HepG2 (cell line): ENCODE measurements around the gene FNDC3A. TPM values are rescaled to one million over a fixed set of nuclear protein-coding genes. Genes with fewer than 3 reads are reported as not detected.

ENCODE experiments used
- BCL3 ChIP-seq: sonication (generic); formaldehyde crosslinking; IDR thresholded peaks from 2 replicates; pipeline ENCODE4 v1.5.1; 2020; ENCODE audit warnings: mild to moderate bottlenecking, missing genetic modification reagents, moderate library complexity
- BCL6 ChIP-seq: IDR thresholded peaks from 2 replicates; pipeline ENCODE4 v1.6.1; 2016; ENCODE audit warnings: missing genetic modification reagents, missing compliant biosample characterization
- ETV5 ChIP-seq: IDR thresholded peaks from 2 replicates; pipeline ENCODE4 v1.6.1; 2018; ENCODE audit warnings: missing biosample characterization, missing genetic modification reagents, inconsistent platforms, borderline replicate concordance
- FOXP4 ChIP-seq: sonication (generic); formaldehyde crosslinking; IDR thresholded peaks from 2 replicates; pipeline ENCODE4 v1.4.0; 2020; ENCODE audit warnings: missing genetic modification reagents
- HOXA9 ChIP-seq: sonication (generic); formaldehyde crosslinking; IDR thresholded peaks from 2 replicates; pipeline ENCODE4 v1.8.1; 2022; ENCODE audit warnings: missing genetic modification reagents, mild to moderate bottlenecking, moderate library complexity, borderline replicate concordance
- NCOA1 ChIP-seq: sonication (generic); formaldehyde crosslinking; IDR thresholded peaks from 2 replicates; pipeline ENCODE4 v1.9.0; 2021; ENCODE audit warnings: missing genetic modification reagents
- NFE2L2 ChIP-seq: fragments of 150-350 bp; IDR thresholded peaks from 2 replicates; pipeline ENCODE4 v1.6.1; 2014; ENCODE audit warnings: low read length
- RARA ChIP-seq: IDR thresholded peaks from 2 replicates; pipeline ENCODE4 v1.6.1; 2016; ENCODE audit warnings: missing genetic modification reagents, missing compliant biosample characterization
- SAP130 ChIP-seq: IDR thresholded peaks from 2 replicates; pipeline ENCODE4 v1.6.1; 2016; ENCODE audit warnings: low read depth
- SIX4 ChIP-seq: sonication (generic); formaldehyde crosslinking; IDR thresholded peaks from 2 replicates; pipeline ENCODE4 v1.4.0; 2020; ENCODE audit warnings: missing genetic modification reagents
- SOX13 ChIP-seq, 3 experiments: fragments of 450-650 bp in 1 of 3; sonication (generic) in 1 of 3; formaldehyde crosslinking in 1 of 3; IDR thresholded peaks in 2 of 3; conservative IDR thresholded peaks in 1 of 3; 2 replicates each; pipeline versions ENCODE4 v1.5.0 to v1.6.1; 2016 to 2020; ENCODE audit warnings: antibody characterized with exemption in 1 of 3, mild to moderate bottlenecking in 1 of 3, missing compliant biosample characterization in 1 of 3, missing genetic modification reagents in 1 of 3, moderate library complexity in 1 of 3
- SOX5 ChIP-seq: IDR thresholded peaks from 2 replicates; pipeline ENCODE4 v1.6.1; 2016; ENCODE audit warnings: borderline replicate concordance
- SOX6 ChIP-seq, 2 experiments: fragments of 450-650 bp in 1 of 2; sonication (generic) in 1 of 2; formaldehyde crosslinking in 1 of 2; IDR thresholded peaks; 2 replicates each; pipeline versions ENCODE4 v1.4.0 to v1.6.1; 2017 to 2020; ENCODE audit warnings: antibody characterized with exemption in 1 of 2, mild to moderate bottlenecking in 1 of 2, missing genetic modification reagents in 1 of 2
- TEAD3 ChIP-seq: optimal IDR thresholded peaks from 2 replicates; pipeline ENCODE3; 2016; ENCODE audit warnings: borderline replicate concordance
- THRA ChIP-seq: sonication (generic); formaldehyde crosslinking; IDR thresholded peaks from 2 replicates; pipeline ENCODE4 v1.4.0; 2020; ENCODE audit warnings: missing genetic modification reagents, borderline replicate concordance
- THYN1 ChIP-seq: sonication (generic); formaldehyde crosslinking; IDR thresholded peaks from 2 replicates; pipeline ENCODE4 v1.8.1; 2023; ENCODE audit warnings: low read depth, mild to moderate bottlenecking, moderate library complexity, missing genetic modification reagents, borderline replicate concordance
- ZNF124 ChIP-seq: sonication (generic); formaldehyde crosslinking; IDR thresholded peaks from 2 replicates; pipeline ENCODE4 v1.4.0; 2020; ENCODE audit warnings: missing genetic modification reagents
- ZNF646 ChIP-seq: sonication (generic); formaldehyde crosslinking; IDR thresholded peaks from 2 replicates; pipeline ENCODE4 v1.9.0; 2021; ENCODE audit warnings: mild to moderate bottlenecking, missing genetic modification reagents
- polyA plus RNA-seq, 8 experiments: library from polyadenylated mRNA; depleted of rRNA in 3 of 8; stranded (reverse) in 7 of 8; unstranded in 1 of 8; fragments of >200 nt; fragmentation: Illumina TruSeq in 4 of 8; extraction: Trizol in 4 of 8; gene quantifications; 2 replicates each; pipeline versions ENCODE4 v1.2.1 to v1.2.3, GENCODE V29; 2011 to 2016; ENCODE audit warnings: low read depth in 4 of 8, missing spikeins in 1 of 8, mixed read lengths in 1 of 8; ENCODE audit not compliant: insufficient read depth in 1 of 8
- total RNA-seq, 5 experiments: library from RNA; depleted of rRNA; stranded (reverse); fragments of >200 nt; fragmentation: Illumina TruSeq; extraction: Trizol; gene quantifications; 2 replicates each; pipeline ENCODE4 v1.2.3, GENCODE V29; 2016; ENCODE audit warnings: low read depth in 1 of 5

The FNDC3A gene
- total and polyA plus RNA-seq, 2 of the 13 experiments (the other 11 are each of a cell fraction or from before 2014, with no cell fraction given): 36.7 to 39.3 TPM

- no peak for TF ChIP-seq SOX13 (IDR thresholded peaks at IDR 0.05)
- peak in 1 of 2 experiments; percentile 50; a peak in 1 of 4 replicates for TF ChIP-seq SOX13 (CRISPR knock-in tag; conservative IDR thresholded peaks at IDR 0.05 in 1 of 2, IDR thresholded peaks at IDR 0.05 in 1 of 2)
- TF ChIP-seq NCOA1: no peak
- TF ChIP-seq THRA: peak; percentile 21; the same call in 1 of the 2 replicates
- TF ChIP-seq BCL3: no peak
- no peak for TF ChIP-seq SOX6 (IDR thresholded peaks at IDR 0.05)
- TF ChIP-seq SOX6 (CRISPR knock-in tag; IDR thresholded peaks at IDR 0.05): peak; percentile 58; the same call in 1 of the 2 replicates
- no peak for TF ChIP-seq HOXA9 (CRISPR knock-in tag)
- peak; percentile 81 for TF ChIP-seq RARA (CRISPR knock-in tag)
- TF ChIP-seq ETV5: 0 out of 2 replicates have a peak, but pooled peaks have one; percentile 14
- no peak for TF ChIP-seq SIX4 (CRISPR knock-in tag)
- 0 out of 2 replicates have a peak, but pooled peaks have one; percentile 39 for TF ChIP-seq FOXP4 (CRISPR knock-in tag)
- peak; percentile 96 for TF ChIP-seq BCL6 (CRISPR knock-in tag)
- TF ChIP-seq ZNF124: no peak
- peak; percentile 38 for TF ChIP-seq TEAD3 (CRISPR knock-in tag)
- peak; percentile 33; the same call in 1 of the 2 replicates for TF ChIP-seq SAP130 (CRISPR knock-in tag)
- TF ChIP-seq THYN1 (CRISPR knock-in tag): no peak
- 0 out of 2 replicates have a peak, but pooled peaks have one; percentile 50 for TF ChIP-seq SOX5 (CRISPR knock-in tag)
- TF ChIP-seq ZNF646 (CRISPR knock-in tag): no peak
- TF ChIP-seq NFE2L2: no peak
Measured at GRCh38 chr13:48928757-48929430, 46.8 kb upstream of the FNDC3A start (continued).
